COLO829 (cell line): Measurements from ENCODE around the gene EPB41L1.

ENCODE experiments used
- DNase-seq: peaks from one replicate; pipeline ENCODE4 v3.0.0; 2012; ENCODE audit warnings: low spot score

Gene EPB41L1

DNA sequence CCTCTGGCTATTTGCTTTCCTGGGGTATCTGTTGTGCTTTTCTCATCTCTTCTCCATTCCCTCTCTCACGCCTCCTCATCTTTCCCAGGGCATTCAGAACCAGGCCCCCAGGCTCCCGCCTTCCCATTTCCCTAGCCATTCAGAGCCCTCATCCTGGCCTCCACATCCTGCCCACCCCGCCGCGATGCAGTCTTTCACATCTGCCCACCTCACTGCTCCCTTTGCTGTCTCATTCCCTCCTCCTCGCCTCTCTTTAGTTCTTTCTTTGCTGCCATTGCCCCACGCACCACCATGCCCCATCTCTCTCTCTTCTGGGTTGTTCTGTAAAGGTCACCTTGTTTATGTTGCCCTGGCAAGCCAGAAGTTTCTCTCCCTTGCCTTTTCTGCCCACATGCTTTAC is 71.1 kb downstream of the EPB41L1 start:
- no peak for DNase-seq

DNA sequence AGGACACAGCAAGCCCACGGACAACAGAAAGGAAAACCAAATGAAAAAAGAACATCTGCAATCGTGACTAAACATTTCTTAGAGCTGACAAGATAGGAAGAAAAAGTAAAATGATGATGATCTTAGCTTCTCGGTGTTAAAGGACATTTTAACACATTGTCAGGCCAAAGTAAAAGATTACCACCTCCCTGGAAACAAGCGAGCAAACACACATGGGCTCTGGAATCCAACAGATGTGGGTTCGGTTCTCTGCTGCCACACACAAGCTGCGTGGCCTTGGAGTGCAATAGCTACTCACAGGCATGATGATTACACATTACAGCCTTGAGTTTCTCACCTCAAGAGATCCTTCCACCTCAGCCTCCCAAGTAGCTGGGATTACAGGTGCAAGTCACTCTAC is 74.2 kb downstream of the EPB41L1 start:
- DNase-seq = no peak

DNA sequence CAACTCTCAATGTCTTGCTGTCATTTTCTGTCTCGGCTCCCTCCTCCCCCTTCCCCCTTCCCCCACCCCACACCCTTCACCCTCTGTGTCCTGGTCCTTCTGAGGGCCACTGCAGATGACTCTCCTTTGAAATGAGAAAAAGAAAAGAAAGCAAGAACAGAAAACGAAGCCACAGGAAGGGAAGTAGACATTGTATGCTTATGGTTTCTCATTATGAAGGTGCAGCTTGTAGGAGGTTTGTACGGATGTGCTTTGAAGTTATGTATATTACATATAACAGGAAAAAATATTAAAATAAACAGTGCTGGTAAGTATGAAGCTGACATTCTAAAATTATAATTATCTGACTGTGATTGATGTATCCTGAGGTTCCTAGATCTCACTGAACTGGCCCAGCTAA is 75.5 kb downstream of the EPB41L1 start:
- no peak for DNase-seq

- DNase-seq = no peak
These were observed 76.8 kb downstream of the EPB41L1 start for GRCh38 chr20:36231331-36231730.

DNA sequence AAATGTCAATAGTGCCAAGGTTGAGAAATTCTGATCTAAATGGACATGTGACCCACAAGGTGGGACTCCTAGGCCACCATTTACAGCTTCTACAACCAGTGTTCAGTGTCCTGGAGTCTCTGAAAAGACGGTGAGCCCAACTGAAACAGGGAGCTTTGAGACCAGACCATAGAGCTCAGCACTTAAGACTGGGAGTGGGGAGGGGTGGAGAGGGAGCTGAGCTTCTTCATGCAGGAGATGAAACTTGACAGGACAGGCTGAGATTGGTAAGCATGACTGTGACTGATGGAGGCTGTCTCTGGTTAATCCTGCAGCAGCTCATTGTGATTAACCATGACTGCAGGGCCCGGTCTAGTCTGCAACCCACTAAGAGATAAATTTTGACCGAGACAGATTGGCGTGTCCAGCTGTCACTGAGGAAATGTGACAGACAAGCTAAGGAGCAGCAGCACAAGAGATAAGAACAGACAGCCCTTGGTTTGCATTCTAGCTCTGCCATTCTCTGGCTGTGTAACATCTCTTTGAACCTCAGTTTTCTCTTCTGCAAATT is 80.3 kb downstream of the EPB41L1 start:
- no peak for DNase-seq

DNA sequence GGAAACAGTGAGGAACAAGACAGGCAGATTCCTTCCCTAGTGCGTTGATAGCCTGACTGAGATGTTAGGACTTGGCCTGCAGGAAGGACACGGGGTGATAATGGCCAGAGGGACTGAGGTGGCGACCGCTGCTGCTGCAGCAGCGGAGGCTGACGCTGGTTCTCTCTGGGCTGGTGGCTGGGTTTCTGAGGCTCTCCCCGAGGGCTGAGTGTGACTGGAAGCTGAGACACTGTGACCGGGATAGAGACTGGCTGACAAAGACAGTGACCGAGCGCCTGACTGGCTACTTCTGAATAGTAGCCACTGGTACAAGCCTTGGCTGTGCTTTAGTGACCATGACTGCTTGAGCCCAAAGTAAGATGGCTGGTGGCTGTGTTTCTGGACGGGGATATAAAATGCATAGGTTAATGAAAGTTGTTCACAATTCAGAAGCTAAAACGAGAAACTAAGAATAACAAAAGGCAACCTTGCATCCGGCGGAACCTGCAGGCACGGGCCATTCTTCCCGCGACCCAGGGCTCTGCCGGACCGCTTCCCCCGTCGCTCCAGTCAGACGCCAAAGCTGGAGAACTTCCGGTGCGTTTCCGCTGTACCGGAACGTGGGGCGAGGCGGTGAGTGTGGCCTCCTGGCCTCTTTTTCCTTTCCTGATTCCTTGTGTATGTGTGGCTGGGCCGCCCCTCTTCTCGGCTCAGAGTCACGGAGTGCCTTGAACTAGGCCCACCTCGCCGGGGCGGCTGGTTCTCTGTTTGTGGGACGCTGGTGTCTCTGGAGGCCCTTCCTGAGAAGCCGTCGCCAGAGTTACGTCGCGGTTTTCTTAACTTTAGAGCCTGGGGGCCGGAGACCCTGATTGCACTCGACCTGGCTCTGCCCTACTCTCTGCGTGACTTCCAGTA is 81.6 kb downstream of the EPB41L1 start, which contains the start of gene AAR2:
Gene AAR2, plus strand, starts transcription at position 587 of the 894 bp plus-strand sequence. CDS start 3,391 bp downstream, outside the sequence.
- peak; percentile 76 for DNase-seq

DNA sequence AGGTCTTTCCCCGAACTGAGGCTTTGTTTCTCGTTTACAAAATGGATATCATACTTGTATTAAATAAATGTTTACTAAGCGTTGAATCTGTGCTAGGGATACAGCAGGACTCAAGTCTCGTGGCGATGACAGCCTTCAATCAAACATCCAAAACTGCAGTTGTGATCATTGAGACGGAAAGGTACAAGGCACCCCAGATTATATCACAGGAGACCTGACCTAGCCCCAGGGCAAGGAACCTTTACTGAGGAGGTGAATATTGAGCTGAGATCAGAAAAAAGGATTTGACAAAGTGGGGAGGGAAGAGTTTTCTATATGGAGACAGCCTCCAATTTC is 82.2 kb downstream of the EPB41L1 start:
- DNase-seq = no peak

GRCh38 chr20:36237477-36237876 is 82.9 kb downstream of the EPB41L1 start:
- DNase-seq = no peak

DNA sequence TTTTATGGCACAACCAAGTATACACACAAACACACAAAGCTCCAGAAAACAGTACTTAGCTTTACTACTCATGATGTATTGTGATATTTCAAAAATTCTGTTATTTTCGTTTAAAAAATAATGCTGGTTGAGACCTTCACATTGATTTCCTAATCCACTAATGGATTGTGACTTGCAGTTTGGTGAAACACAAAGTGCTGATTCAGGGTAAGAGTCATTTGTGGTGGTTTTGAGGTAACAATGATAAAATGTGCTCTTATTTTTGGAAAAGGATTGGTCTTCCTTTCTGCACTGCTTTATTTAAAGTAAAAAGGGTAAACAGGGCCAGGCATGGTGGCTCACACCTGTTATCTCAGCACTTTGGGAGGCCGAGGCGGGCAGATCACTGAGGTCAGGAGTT is 83.6 kb downstream of the EPB41L1 start:
- DNase-seq = no peak

DNA sequence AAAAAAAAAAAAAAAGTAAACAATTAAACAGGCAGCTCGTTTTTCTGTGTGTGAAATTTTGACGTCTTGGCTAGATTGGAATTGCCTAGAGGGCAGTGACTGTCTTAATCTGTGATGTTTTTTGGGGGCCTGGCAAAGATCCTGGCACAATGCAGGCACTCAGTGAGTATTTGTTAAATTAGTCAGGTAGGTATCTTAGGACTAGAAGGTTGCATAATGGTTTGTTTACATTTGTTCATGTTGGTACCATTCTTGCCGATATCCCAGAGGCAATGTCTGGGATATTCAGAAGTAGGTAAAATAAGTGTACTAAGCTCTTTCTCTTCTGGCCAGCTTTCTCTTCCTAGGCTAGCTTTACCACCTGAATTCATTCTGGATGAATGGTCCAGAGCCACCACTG is 84.2 kb downstream of the EPB41L1 start:
- no peak for DNase-seq

DNA sequence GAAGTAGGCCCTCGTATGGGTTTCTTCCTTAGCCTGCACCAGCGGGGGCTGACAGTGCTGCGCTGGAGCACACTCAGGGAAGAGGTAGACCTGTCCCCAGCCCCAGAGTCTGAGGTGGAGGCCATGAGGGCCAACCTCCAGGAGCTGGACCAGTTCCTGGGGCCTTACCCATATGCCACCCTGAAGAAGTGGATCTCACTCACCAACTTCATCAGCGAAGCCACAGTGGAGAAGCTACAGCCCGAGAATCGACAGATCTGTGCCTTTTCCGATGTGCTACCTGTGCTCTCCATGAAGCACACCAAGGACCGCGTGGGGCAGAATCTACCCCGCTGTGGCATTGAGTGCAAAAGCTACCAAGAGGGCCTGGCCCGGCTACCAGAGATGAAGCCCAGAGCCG is 85.5 kb downstream of the EPB41L1 start:
- no peak for DNase-seq

GRCh38 chr20:36241678-36242077 is 87.1 kb downstream of the EPB41L1 start:
- DNase-seq = no peak

DNA sequence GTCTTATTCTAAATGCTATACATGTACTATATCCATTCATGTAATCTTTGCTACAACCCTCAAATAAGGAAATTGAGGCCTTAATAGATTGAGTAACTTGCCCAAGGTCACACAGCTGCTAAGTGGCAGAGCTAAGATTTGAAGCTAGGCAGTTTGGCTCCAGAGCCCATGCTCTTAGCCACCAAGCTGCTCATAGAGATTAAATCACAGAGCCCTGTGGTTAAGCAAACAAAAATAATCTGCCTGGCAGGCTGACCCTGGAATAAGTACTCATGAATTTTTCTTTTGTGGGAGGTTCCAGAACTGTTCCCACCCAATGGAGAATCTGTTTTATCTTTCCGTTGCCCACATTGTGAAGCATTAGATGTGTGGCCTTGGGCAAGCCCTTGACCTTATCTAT is 89.2 kb downstream of the EPB41L1 start:
- DNase-seq = no peak

GRCh38 chr20:36246401-36246800 is 91.9 kb downstream of the EPB41L1 start:
- no peak for DNase-seq

DNA sequence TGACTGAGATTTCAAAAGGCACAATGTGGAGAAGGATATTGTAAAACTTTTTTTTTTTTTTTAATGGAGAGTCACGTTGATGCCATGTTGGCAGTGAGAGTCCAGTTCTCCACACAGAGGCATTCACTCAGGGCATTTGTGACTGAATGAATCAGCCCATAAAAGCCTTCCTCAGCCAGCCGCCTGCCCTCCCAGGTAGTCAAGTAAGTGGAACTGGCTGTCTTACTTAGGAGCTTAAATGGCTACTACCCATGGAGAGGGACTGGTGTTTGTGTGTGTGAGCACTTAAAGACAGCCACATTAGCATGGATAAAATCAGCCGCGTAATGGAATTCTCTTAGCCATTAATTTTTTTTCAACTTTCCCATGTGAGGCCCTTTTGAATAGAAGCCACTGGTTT is 94.3 kb downstream of the EPB41L1 start:
- DNase-seq = peak; percentile 70

- no peak for DNase-seq
These were observed 94.9 kb downstream of the EPB41L1 start for GRCh38 chr20:36249450-36249849.

GRCh38 chr20:36251426-36251825 is 96.9 kb downstream of the EPB41L1 start:
- no peak for DNase-seq

GRCh38 chr20:36252511-36252910 is 98.0 kb downstream of the EPB41L1 start:
- no peak for DNase-seq

- DNase-seq = no peak
These were observed 98.5 kb downstream of the EPB41L1 start for GRCh38 chr20:36253036-36253435.

DNA sequence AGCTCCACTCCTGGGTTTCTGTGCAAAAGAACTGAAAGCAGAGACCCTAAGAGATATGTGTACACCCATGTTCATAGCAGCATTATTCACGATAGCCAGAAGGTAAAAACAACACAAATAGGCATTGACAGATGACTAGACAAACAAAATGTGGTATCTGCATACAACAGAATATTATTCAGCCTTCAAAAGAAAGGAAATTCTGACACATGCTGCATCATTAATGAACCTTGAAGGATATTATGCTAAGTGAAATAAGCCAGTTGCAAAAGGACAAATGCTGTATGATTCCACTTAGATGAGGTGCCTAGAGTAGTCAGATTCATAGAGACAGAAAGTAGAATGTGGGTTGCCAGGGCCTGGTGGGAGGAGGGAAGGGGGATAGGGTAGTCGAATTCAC is 99.5 kb downstream of the EPB41L1 start:
- DNase-seq = no peak

DNA sequence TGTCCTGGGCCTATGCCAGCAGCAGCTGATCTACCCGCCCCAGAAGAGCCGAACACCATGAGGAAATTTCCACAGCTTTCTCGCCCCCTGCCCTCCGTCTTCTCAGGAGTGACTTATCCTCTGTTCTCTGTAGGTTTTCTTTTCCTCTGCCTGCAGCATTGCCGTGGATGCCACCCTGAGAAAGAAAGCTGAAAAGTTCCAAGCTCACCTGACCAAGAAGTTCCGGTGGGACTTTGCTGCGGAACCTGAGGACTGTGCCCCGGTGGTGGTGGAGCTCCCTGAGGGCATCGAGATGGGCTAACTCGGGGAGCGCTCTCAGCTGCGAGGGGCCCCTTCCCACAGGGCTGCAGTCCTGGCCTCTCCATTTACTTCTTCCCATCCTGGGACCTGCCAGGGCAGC is 100.9 kb downstream of the EPB41L1 start:
- no peak for DNase-seq

DNA sequence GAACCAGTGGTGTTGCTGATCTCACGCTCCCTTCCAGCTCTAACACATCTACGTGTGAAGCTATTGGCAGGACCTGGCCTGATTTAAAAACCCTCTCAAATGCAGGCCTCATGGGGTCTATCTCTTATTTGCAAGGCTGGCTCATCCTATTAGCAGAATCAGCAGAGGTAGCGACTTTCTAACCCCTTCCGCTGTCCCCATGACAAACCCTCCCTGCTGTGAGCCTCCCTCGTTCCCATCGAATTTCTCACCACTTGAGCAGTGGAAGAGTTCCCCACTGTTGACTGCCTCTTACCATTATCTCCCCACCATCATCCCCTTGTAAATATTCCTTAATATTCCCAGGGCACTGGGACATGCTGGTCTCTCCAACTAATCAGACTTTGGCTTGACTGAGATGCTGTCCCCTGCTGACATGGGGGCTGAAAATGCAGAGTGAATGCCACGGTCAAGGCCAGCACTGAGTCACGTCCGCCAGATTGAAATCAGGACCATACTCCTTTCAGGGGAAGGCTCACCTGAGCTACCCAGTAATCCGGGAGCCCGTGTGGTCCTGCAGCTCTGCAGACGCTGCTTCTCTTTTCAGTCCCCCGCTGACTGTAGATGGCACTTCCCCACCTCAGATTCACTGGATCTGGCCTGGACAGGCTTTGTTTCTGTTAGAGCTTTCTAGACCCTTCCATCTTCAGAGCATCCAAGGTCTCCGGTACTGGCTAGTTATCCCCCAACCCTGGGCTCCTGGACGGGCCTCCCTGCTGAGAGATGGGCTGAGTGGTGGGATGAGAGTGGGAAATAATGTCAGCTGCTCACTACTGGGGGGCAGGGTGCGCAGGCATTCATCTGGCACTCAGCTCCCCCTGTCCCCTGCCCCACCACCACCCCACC is 104.9 kb downstream of the EPB41L1 start:
- DNase-seq = no peak

GRCh38 chr20:36260316-36260715 is 105.8 kb downstream of the EPB41L1 start:
- DNase-seq = no peak
